ENCODE data around the gene SLC2A4RG. TPM values are rescaled to one million over a fixed set of nuclear protein-coding genes. Genes with fewer than 3 reads are reported as not detected.

Gene SLC2A4RG
- total and polyA plus RNA-seq, 2 of the 4 experiments (the other 2 are of a cell fraction): 5.0 to 50.3 TPM

DNA sequence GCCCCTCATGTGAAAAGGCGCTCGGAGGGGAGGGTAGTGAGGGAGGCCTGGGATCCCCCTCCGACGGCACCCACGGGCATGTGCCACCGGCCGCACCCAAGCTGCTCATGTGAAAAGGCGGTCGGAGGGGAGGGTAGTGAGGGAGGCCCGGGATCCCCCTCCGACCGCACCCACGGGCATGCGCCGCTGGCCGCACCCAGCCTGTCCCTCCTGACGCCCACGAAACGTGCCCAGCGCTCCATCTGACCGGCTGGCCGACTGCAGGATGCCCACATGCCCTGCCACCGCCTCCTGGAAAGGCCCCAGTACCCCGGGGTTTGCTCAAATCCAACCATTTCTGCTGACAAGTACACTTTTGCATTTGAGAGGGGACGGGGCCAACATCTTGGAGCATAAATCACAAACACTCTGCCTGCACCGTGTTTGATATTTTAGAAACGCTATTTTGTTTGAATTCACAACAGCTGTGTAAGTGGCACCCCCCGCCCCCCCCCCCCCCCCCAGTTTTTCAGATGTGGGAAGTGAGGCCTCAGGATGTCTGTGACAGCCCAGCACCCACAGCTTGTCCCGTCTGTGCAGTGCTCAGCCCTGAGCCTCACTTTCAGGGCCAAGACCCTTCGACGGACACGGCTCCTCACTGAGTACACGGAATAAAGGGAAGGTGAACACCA is 34.1 kb downstream of the SLC2A4RG start:
- H3K27ac ChIP-seq (ENCODE audit: insufficient read depth, low read length): no peak overlapping the region
- DNase-seq (no peak), ATAC-seq (ENCODE audit: low read depth) (no peak)
- H2BK5ac ChIP-seq (ENCODE audit: low read depth, low read length, poor library complexity, severe bottlenecking): no peak overlapping the region
- H2BK15ac ChIP-seq (ENCODE audit: low read depth, low read length): no peak overlapping the region
- H3K18ac ChIP-seq (ENCODE audit: low read depth, low read length): no peak overlapping the region
- peaks cover 15% of the 10 kb centered on the region; the same call in 1 of the 2 replicates for H3K36me3 ChIP-seq (ENCODE audit: control insufficient read depth, insufficient read depth, low read length)
- H2AK9ac ChIP-seq (replicated peaks; ENCODE audit: low read depth, low read length, poor library complexity): no peak overlapping the region
- peaks cover 8% of the 10 kb centered on the region for H3K4me1 ChIP-seq (ENCODE audit: control insufficient read depth, insufficient read depth, low read length)
- 0 out of 2 replicates have a peak overlapping the region, but pooled peaks have one; percentile 26 for H4K91ac ChIP-seq (ENCODE audit: insufficient read depth, low read depth, low read length)
- H2BK120ac ChIP-seq (ENCODE audit: low read depth, low read length): no peak overlapping the region
- no peak overlapping the region for H3K4ac ChIP-seq (ENCODE audit: low read depth, low read length)
- peaks cover 16 to 62% of the 10 kb centered on the region in 2 experiments for H3K79me1 ChIP-seq (ENCODE audit: low read depth in 1 of 2, low read length in 2 of 2)
- no peaks in the 10 kb centered on the region for H3K9me3 ChIP-seq (ENCODE audit: control insufficient read depth, insufficient read depth, low read length)
- WGBS, 2 experiments (ENCODE audit: extremely low coverage in 2 of 2, insufficient read length in 1 of 2): 77% methylated on average over 13 of the region's 33 CpGs; no CpG with 5 or more reads in 1 of the 2 experiments
- 0 out of 4 replicates have a peak overlapping the region, but pooled peaks of 1 of the 2 experiments have one; percentile 13 for H4K8ac ChIP-seq (ENCODE audit: low read depth in 2 of 2, low read length in 2 of 2)
- CTCF ChIA-PET: interaction anchor here (0.7 kb wide), 1 partner anchor 33 kb away, joined by 6 read pairs; no protein-coding TSS in a partner anchor
- intact Hi-C loops (cut with micrococcal nuclease) (no loop called here), in situ Hi-C loops (cut with MboI; ENCODE audit: low sequenced_read_pairs) (no loop called here), dilution Hi-C loops (cut with HindIII; ENCODE audit: low sequenced_read_pairs, unreplicated experiment) (no loop called here)
- H2AFZ ChIP-seq (replicated peaks; ENCODE audit: low read length, poor library complexity): no peak overlapping the region
- H3K14ac ChIP-seq (replicated peaks; ENCODE audit: low read depth, low read length): no peak overlapping the region
- no peak overlapping the region for H3K4me2 ChIP-seq (ENCODE audit: low read depth, low read length)
- H3K9ac ChIP-seq (ENCODE audit: low read depth, low read length): no peak overlapping the region
- H2BK20ac ChIP-seq (ENCODE audit: low read depth, low read length): no peak overlapping the region
- no peaks in the 10 kb centered on the region for H3K27me3 ChIP-seq (ENCODE audit: control insufficient read depth, insufficient read depth, low read length)
- H4K20me1 ChIP-seq (ENCODE audit: insufficient read depth, low read length): peaks cover 18% of the 10 kb centered on the region
- no TSS peak for BruUV-seq (replicated peaks)
- H3K56ac ChIP-seq (ENCODE audit: extremely low read depth, insufficient read depth, low read length): no peak overlapping the region; the same call in 1 of the 2 replicates
- 0 out of 2 replicates have a peak overlapping the region, but pooled peaks have one; percentile 18 for H2AK5ac ChIP-seq (ENCODE audit: low read depth, low read length)
- TF ChIP-seq MAFK (IDR thresholded peaks at IDR 0.05; ENCODE audit: low read depth, low read length): peak; percentile 83
- TF ChIP-seq RFX5 (IDR thresholded peaks at IDR 0.05; ENCODE audit: low read depth, low read length): no peak
- POLR2A ChIA-PET (ENCODE audit: unreplicated experiment): no interaction called here
- H3K4me3 ChIP-seq (ENCODE audit: insufficient read depth, low read depth, low read length): no peak overlapping the region
- no peaks in the 10 kb centered on the region; the same call in 1 of the 2 replicates for H3K9me1 ChIP-seq (ENCODE audit: insufficient read depth, low read length)
- H3K23ac ChIP-seq (ENCODE audit: low read depth, low read length): 0 out of 2 replicates have a peak overlapping the region, but pooled peaks have one; percentile 21
- no peak overlapping the region for H4K5ac ChIP-seq (ENCODE audit: low read depth, low read length)

All from IMR-90 (cell line).